CD14-positive monocyte (primary cell): ENCODE data around the gene DIS3L2. TPM values are rescaled to one million over a fixed set of nuclear protein-coding genes. Genes with fewer than 3 reads are reported as not detected.

Source experiments
- DNase-seq, 3 donors: peaks; one replicate each; pipeline ENCODE4 v3.0.0-alpha.2; 2011 to 2022
- H2AFZ ChIP-seq: 2 replicates; pipeline ENCODE4 v1.6.0; 2012; ENCODE audit warnings: mild to moderate bottlenecking, low read depth, low read length, inconsistent platforms; ENCODE audit not compliant: insufficient read depth, poor library complexity, severe bottlenecking
- H3K27ac ChIP-seq, 2 donors: 1 replicate in 1 of 2; 2 replicates in 1 of 2; pipeline ENCODE4 v1.5.1; 2012 to 2013; ENCODE audit warnings: low read length in 2 of 2, control low read depth in 1 of 2, inconsistent platforms in 1 of 2, low read depth in 1 of 2, mild to moderate bottlenecking in 1 of 2
- H3K27me3 ChIP-seq, 2 donors: one replicate each; pipeline versions ENCODE4 v1.6.0 to v1.6.1; 2011 to 2013; ENCODE audit warnings: low read length in 2 of 2; ENCODE audit not compliant: control insufficient read depth in 2 of 2, insufficient read depth in 2 of 2
- H3K36me3 ChIP-seq, 2 donors: replicated peaks in 1 of 2; 1 replicate in 1 of 2; 2 replicates in 1 of 2; pipeline versions ENCODE4 v1.5.1 to v1.6.1; 2012 to 2013; ENCODE audit warnings: low read length in 2 of 2, control low read depth in 1 of 2, inconsistent platforms in 1 of 2, mild to moderate bottlenecking in 1 of 2; ENCODE audit not compliant: insufficient read depth in 2 of 2, control insufficient read depth in 1 of 2
- H3K4me1 ChIP-seq, 2 donors: 1 replicate in 1 of 2; 2 replicates in 1 of 2; pipeline versions ENCODE4 v1.5.1 to v1.6.1; 2012 to 2013; ENCODE audit warnings: low read length in 2 of 2, control low read depth in 1 of 2, inconsistent platforms in 1 of 2, mild to moderate bottlenecking in 1 of 2, moderate library complexity in 1 of 2; ENCODE audit not compliant: insufficient read depth in 2 of 2, control insufficient read depth in 1 of 2
- H3K4me2 ChIP-seq: replicated peaks from 2 replicates; pipeline ENCODE3; 2012; ENCODE audit warnings: low read length, moderate library complexity, mild to moderate bottlenecking; ENCODE audit not compliant: poor library complexity, severe bottlenecking; ENCODE audit errors: extremely low read depth
- H3K4me3 ChIP-seq, 3 experiments: fragments of 200-600 bp in 1 of 3; sonication (generic) in 1 of 3; replicated peaks in 1 of 3; 1 replicate in 2 of 3; 2 replicates in 1 of 3; pipeline ENCODE4 v1.5.1; 2011 to 2013; ENCODE audit warnings: low read length in 3 of 3, mild to moderate bottlenecking in 3 of 3, control low read depth in 2 of 3, low read depth in 2 of 3, inconsistent platforms in 1 of 3, moderate library complexity in 1 of 3
- H3K79me2 ChIP-seq: 2 replicates; pipeline ENCODE4 v1.6.0; 2012; ENCODE audit warnings: mild to moderate bottlenecking, control low read depth, inconsistent platforms, low read length, moderate library complexity; ENCODE audit not compliant: insufficient read depth
- H3K9ac ChIP-seq: 2 replicates; pipeline ENCODE4 v1.6.0; 2017; ENCODE audit warnings: low read length, mild to moderate bottlenecking; ENCODE audit not compliant: insufficient read depth, poor library complexity, severe bottlenecking
- H3K9me3 ChIP-seq, 2 donors: replicated peaks in 1 of 2; 1 replicate in 1 of 2; 2 replicates in 1 of 2; pipeline versions ENCODE4 v1.5.1 to v1.6.1; 2012 to 2013; ENCODE audit warnings: low read length in 2 of 2, control low read depth in 1 of 2; ENCODE audit not compliant: control insufficient read depth in 1 of 2, insufficient read depth in 1 of 2
- H4K20me1 ChIP-seq: 2 replicates; pipeline ENCODE4 v1.6.0; 2012; ENCODE audit warnings: mild to moderate bottlenecking, low read length, control low read depth, moderate library complexity; ENCODE audit not compliant: insufficient read depth
- H3K27ac Mint-ChIP-seq, 7 donors: one replicate each; pipeline ENCODE4 v1.8.0; 2020; ENCODE audit warnings: mild to moderate bottlenecking in 7 of 7, mixed read lengths in 7 of 7, moderate library complexity in 6 of 7, inconsistent platforms in 2 of 7
- H3K27me3 Mint-ChIP-seq, 3 donors: one replicate each; pipeline ENCODE4 v1.8.0; 2021 to 2022; ENCODE audit warnings: low read depth in 3 of 3, mild to moderate bottlenecking in 3 of 3, mixed read lengths in 3 of 3, moderate library complexity in 3 of 3, inconsistent platforms in 1 of 3
- H3K36me3 Mint-ChIP-seq, 2 donors: one replicate each; pipeline ENCODE4 v1.8.0; 2020; ENCODE audit warnings: mixed read lengths in 2 of 2, inconsistent platforms in 1 of 2, mild to moderate bottlenecking in 1 of 2
- H3K4me1 Mint-ChIP-seq: one replicate; pipeline ENCODE4 v1.8.0; 2020; ENCODE audit warnings: mild to moderate bottlenecking, mixed read lengths
- H3K4me3 Mint-ChIP-seq, 2 donors: one replicate each; pipeline ENCODE4 v1.8.0; 2020; ENCODE audit warnings: mild to moderate bottlenecking in 2 of 2, mixed read lengths in 2 of 2, moderate library complexity in 1 of 2
- H3K9me3 Mint-ChIP-seq, 7 donors: one replicate each; pipeline ENCODE4 v1.8.0; 2020 to 2022; ENCODE audit warnings: mixed read lengths in 7 of 7, mild to moderate bottlenecking in 6 of 7, moderate library complexity in 6 of 7, inconsistent platforms in 2 of 7
- WGBS: methylation state at CpG from one replicate; pipeline ENCODE4 v1.1.5; 2013; ENCODE audit warnings: missing lambda C conversion rate; ENCODE audit not compliant: insufficient coverage; 5-methylcytosine and 5-hydroxymethylcytosine counted together
- intact Hi-C, 2 donors: fragments of 100-400 bp; cut with micrococcal nuclease; formaldehyde crosslinking; loops; one replicate each; pipeline versions ENCODE4 v1.15.0 to v1.15.1; 2023
- polyA plus RNA-seq, 3 donors: library from polyadenylated mRNA; depleted of rRNA in 1 of 3; unstranded in 2 of 3; stranded (reverse) in 1 of 3; fragments of 300-500 nt in 2 of 3; fragments of >200 nt in 1 of 3; fragmentation: Illumina TruSeq in 2 of 3; gene quantifications; 1 replicate in 2 of 3; 2 replicates in 1 of 3; pipeline ENCODE4 v1.2.3, GENCODE V29; 2012 to 2021
- TF ChIP-seq, protein P1 (sequence below): fragments of 200-600 bp; IDR thresholded peaks from one replicate; pipeline ENCODE4 v1.8.0; 2022; ENCODE audit warnings: antibody characterized with exemption, mild to moderate bottlenecking

DIS3L2 gene
- polyA plus RNA-seq, 3 donors, result 6.0 to 21.7 (median 6.4) TPM

DNA sequence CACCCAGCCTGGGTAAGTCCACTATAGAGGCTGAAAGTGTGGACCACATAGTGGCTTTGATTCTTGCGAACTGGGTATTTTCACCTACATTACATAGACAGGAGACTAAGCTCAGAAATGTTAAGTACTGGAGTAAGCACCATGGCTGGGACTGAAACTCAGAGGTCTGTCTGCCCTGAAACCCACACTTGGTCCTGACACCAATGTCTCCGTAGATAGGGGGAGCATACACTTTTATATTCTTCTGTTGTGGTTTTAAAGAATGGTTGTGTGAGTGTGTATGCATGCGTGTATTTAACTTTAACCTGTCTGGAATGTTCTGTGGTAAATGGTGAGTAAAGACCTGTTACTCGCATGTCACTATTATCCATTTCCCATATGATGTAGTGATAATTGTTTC is 25.0 kb upstream of the DIS3L2 start:
- Mint-ChIP-seq H3K36me3 (no peaks in the 10 kb centered on the region), H3K4me3 (no peak overlapping the region), H3K4me1 (no peaks in the 10 kb centered on the region), H3K27ac (no peak overlapping the region), H3K9me3 (peaks cover 0 to 2% (median 0%) of the 10 kb centered on the region in 7 donors), H3K27me3 (peaks cover 0 to 7% (median 2%) of the 10 kb centered on the region in 3 donors)
- no peaks in the 10 kb centered on the region for H3K36me3 ChIP-seq
- no peak overlapping the region for H2AFZ ChIP-seq
- no peaks in the 10 kb centered on the region for H3K79me2 ChIP-seq
- no peaks in the 10 kb centered on the region for H3K4me1 ChIP-seq
- H4K20me1 ChIP-seq, result no peaks in the 10 kb centered on the region
- no peaks in the 10 kb centered on the region for H3K27me3 ChIP-seq
- DNase-seq, result no peak
- intact Hi-C loops, result no loop called here
- TF ChIP-seq, protein P1, sequence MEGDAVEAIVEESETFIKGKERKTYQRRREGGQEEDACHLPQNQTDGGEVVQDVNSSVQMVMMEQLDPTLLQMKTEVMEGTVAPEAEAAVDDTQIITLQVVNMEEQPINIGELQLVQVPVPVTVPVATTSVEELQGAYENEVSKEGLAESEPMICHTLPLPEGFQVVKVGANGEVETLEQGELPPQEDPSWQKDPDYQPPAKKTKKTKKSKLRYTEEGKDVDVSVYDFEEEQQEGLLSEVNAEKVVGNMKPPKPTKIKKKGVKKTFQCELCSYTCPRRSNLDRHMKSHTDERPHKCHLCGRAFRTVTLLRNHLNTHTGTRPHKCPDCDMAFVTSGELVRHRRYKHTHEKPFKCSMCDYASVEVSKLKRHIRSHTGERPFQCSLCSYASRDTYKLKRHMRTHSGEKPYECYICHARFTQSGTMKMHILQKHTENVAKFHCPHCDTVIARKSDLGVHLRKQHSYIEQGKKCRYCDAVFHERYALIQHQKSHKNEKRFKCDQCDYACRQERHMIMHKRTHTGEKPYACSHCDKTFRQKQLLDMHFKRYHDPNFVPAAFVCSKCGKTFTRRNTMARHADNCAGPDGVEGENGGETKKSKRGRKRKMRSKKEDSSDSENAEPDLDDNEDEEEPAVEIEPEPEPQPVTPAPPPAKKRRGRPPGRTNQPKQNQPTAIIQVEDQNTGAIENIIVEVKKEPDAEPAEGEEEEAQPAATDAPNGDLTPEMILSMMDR, result no peak
- H3K9me3 ChIP-seq, result no peaks in the 10 kb centered on the region
- no peak overlapping the region for H3K9ac ChIP-seq
- H3K4me3 ChIP-seq, result no peak overlapping the region
- no peak overlapping the region for H3K27ac ChIP-seq
- no peak overlapping the region for H3K4me2 ChIP-seq
- no CpG with 5 or more reads among the region's 4 CpGs for WGBS

DNA sequence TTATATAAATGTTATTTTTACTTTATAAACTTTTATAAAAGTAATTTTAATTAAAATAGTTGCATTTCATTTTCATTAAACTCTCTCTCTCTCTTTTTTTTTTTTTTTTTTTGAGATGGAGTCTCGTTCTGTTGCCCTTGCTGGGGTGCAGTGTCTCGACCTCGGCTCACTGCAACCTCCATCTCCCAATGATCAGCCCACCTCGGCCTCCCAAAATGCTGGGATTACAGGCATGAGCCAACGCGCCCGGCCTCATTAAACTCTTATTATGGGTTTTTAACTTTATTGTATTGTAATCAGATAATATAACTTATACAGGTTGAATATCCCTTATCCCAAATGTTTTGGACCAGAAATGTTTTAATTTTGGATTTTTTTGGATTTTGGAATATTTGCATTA is 24.5 kb upstream of the DIS3L2 start:
- WGBS, result no CpG with 5 or more reads among the region's 7 CpGs
- Histone ChIP-seq H3K79me2 (no peaks in the 10 kb centered on the region), H3K27ac (no peak overlapping the region), H3K4me2 (no peak overlapping the region), H4K20me1 (no peaks in the 10 kb centered on the region), H3K4me1 (no peaks in the 10 kb centered on the region), H3K9ac (no peak overlapping the region), H3K27me3 (no peaks in the 10 kb centered on the region), H3K4me3 (no peak overlapping the region), H2AFZ (no peak overlapping the region), H3K9me3 (no peaks in the 10 kb centered on the region), H3K36me3 (no peaks in the 10 kb centered on the region)
- intact Hi-C loops, result no loop called here
- H3K9me3 Mint-ChIP-seq, result peaks cover 0 to 2% (median 0%) of the 10 kb centered on the region in 7 donors
- H3K27ac Mint-ChIP-seq, result no peak overlapping the region
- no peaks in the 10 kb centered on the region for H3K4me1 Mint-ChIP-seq
- H3K27me3 Mint-ChIP-seq, result peaks cover 0 to 7% (median 2%) of the 10 kb centered on the region in 3 donors
- H3K4me3 Mint-ChIP-seq, result no peak overlapping the region
- DNase-seq, result no peak
- no peaks in the 10 kb centered on the region for H3K36me3 Mint-ChIP-seq
- TF ChIP-seq, protein P1, result no peak
